Measurements from ENCODE around the gene AUH. TPM values are rescaled to one million over a fixed set of nuclear protein-coding genes. Genes with fewer than 3 reads are reported as not detected.

AUH gene
- polyA plus RNA-seq, 1 donor from 2014 or later: 42.6 TPM

DNA sequence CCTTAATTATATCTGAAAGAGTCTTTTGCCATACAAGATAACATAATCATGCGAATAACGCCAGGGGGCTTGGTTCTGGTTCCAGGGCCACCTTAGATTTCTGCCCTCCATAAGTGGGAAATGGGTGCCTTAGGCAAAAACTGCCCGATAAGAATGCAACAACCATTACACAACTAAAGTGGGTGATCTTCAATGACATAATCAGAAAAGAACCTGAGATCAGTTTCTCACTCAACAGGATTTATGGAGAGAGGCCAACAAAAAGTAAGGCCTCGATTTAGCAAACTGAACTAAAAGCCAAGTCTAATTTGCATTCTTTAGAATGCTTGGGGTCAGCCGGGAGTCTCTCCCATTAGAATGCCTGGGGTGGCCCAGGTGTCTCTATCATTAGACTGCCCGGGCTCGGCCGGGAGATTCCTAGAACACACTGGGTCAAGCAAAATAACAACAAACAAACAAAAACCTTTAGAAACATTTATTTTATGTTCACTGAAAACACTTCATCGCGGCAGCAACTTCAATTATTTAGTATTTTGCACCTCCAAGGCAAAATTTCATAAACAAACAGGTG is 194.8 kb downstream of the AUH start:
- no peak overlapping the region for H3K4me2 ChIP-seq (ENCODE audit: low read length)
- no peaks in the 10 kb centered on the region for H4K20me1 ChIP-seq (ENCODE audit: insufficient read depth)
- H3K4me3 ChIP-seq (ENCODE audit: low read length): no peak overlapping the region
- no peaks in the 10 kb centered on the region for H3K9me2 ChIP-seq (ENCODE audit: insufficient read depth, low read length)
- H3K27ac ChIP-seq (ENCODE audit: low read length): no peak overlapping the region
- H2AFZ ChIP-seq (ENCODE audit: low read depth, low read length): no peak overlapping the region
- no peaks in the 10 kb centered on the region for H3K36me3 ChIP-seq (ENCODE audit: insufficient read depth, low read length)
- no peaks in the 10 kb centered on the region for H3K79me2 ChIP-seq (replicated peaks; ENCODE audit: insufficient read depth, low read length)
- H3K9me3 ChIP-seq (ENCODE audit: low read length): no peaks in the 10 kb centered on the region
- H3K9ac ChIP-seq (ENCODE audit: low read length): no peak overlapping the region
- TF ChIP-seq POLR2AphosphoS5 (IDR thresholded peaks at IDR 0.05) (no peak), TAF1 (IDR thresholded peaks at IDR 0.05; ENCODE audit: low read depth) (no peak), RAD21 (conservative IDR thresholded peaks at IDR 0.05) (no peak), REST (IDR thresholded peaks at IDR 0.05; ENCODE audit: borderline replicate concordance) (no peak), MXI1 (conservative IDR thresholded peaks at IDR 0.05; ENCODE audit: poor library complexity, severe bottlenecking) (no peak), EZH2 (IDR thresholded peaks at IDR 0.05; ENCODE audit: borderline replicate concordance, insufficient read depth, low read length, poor library complexity, severe bottlenecking) (no peak), EP300 (conservative IDR thresholded peaks at IDR 0.05; ENCODE audit: poor library complexity, severe bottlenecking) (no peak), SMC3 (conservative IDR thresholded peaks at IDR 0.05; ENCODE audit: poor library complexity) (no peak)
- TF ChIP-seq, protein P1, sequence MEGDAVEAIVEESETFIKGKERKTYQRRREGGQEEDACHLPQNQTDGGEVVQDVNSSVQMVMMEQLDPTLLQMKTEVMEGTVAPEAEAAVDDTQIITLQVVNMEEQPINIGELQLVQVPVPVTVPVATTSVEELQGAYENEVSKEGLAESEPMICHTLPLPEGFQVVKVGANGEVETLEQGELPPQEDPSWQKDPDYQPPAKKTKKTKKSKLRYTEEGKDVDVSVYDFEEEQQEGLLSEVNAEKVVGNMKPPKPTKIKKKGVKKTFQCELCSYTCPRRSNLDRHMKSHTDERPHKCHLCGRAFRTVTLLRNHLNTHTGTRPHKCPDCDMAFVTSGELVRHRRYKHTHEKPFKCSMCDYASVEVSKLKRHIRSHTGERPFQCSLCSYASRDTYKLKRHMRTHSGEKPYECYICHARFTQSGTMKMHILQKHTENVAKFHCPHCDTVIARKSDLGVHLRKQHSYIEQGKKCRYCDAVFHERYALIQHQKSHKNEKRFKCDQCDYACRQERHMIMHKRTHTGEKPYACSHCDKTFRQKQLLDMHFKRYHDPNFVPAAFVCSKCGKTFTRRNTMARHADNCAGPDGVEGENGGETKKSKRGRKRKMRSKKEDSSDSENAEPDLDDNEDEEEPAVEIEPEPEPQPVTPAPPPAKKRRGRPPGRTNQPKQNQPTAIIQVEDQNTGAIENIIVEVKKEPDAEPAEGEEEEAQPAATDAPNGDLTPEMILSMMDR (IDR thresholded peaks at IDR 0.05; ENCODE audit: poor library complexity, severe bottlenecking): no peak
- no peaks in the 10 kb centered on the region for H3K27me3 ChIP-seq (ENCODE audit: insufficient read depth, low read depth, low read length)
- no peaks in the 10 kb centered on the region for H3F3A ChIP-seq (ENCODE audit: insufficient read depth, low read length, poor library complexity, severe bottlenecking)

GRCh38 chr9:91164724-91165520 is 196.8 kb downstream of the AUH start:
- Histone ChIP-seq H3K9me3 (ENCODE audit: low read length) (no peaks in the 10 kb centered on the region), H2AFZ (ENCODE audit: low read depth, low read length) (no peak overlapping the region), H3K9me2 (ENCODE audit: insufficient read depth, low read length) (no peaks in the 10 kb centered on the region), H3F3A (ENCODE audit: insufficient read depth, low read length, poor library complexity, severe bottlenecking) (no peaks in the 10 kb centered on the region), H3K36me3 (ENCODE audit: insufficient read depth, low read length) (no peaks in the 10 kb centered on the region), H3K79me2 (replicated peaks; ENCODE audit: insufficient read depth, low read length) (no peaks in the 10 kb centered on the region), H3K9ac (ENCODE audit: low read length) (no peak overlapping the region), H3K27ac (ENCODE audit: low read length) (no peak overlapping the region), H3K4me2 (ENCODE audit: low read length) (no peak overlapping the region), H3K4me3 (ENCODE audit: low read length) (no peak overlapping the region), H4K20me1 (ENCODE audit: insufficient read depth) (no peaks in the 10 kb centered on the region), H3K27me3 (ENCODE audit: insufficient read depth, low read depth, low read length) (no peaks in the 10 kb centered on the region)
- TF ChIP-seq EP300 (conservative IDR thresholded peaks at IDR 0.05; ENCODE audit: poor library complexity, severe bottlenecking) (no peak), REST (IDR thresholded peaks at IDR 0.05; ENCODE audit: borderline replicate concordance) (no peak), TAF1 (IDR thresholded peaks at IDR 0.05; ENCODE audit: low read depth) (no peak), RAD21 (conservative IDR thresholded peaks at IDR 0.05) (no peak), SMC3 (conservative IDR thresholded peaks at IDR 0.05; ENCODE audit: poor library complexity) (no peak), EZH2 (IDR thresholded peaks at IDR 0.05; ENCODE audit: borderline replicate concordance, insufficient read depth, low read length, poor library complexity, severe bottlenecking) (no peak), POLR2AphosphoS5 (IDR thresholded peaks at IDR 0.05) (no peak), MXI1 (conservative IDR thresholded peaks at IDR 0.05; ENCODE audit: poor library complexity, severe bottlenecking) (no peak)
- TF ChIP-seq, protein P1 (IDR thresholded peaks at IDR 0.05; ENCODE audit: poor library complexity, severe bottlenecking): no peak
